GM12878 (cell line): ENCODE measurements around the gene FTSJ1. TPM values are rescaled to one million over a fixed set of nuclear protein-coding genes. Genes with fewer than 3 reads are reported as not detected.

ENCODE experiments used
- ATAC-seq: fragments of 200-7000 bp; cut with Tn5 transposase; 3 replicates; pipeline ENCODE4 v1.9.1; 2020; ENCODE audit warnings: mild to moderate bottlenecking, moderate library complexity
- BruUV-seq: library from RNA; stranded (reverse); fragments of 400-500 nt; replicated peaks from 2 replicates; lab custom pipeline; 2021; lab: Mats Ljungman, UMichigan
- CTCF ChIA-PET: fragments of 300-600 bp; sonication (Branson Sonifier 250); formaldehyde crosslinking; extraction: SDS; loops from one replicate; lab custom pipeline; 2021; ENCODE audit warnings: inconsistent platforms; lab: Yijun Ruan, JAX
- POLR2A ChIA-PET: fragments of 350-600 bp; formaldehyde crosslinking; extraction: SDS; loops from one replicate; lab custom pipeline; 2021; ENCODE audit warnings: inconsistent platforms; lab: Charles Lee
- RAD21 ChIA-PET: fragments of 300-600 bp; sonication (Branson Sonifier 250); formaldehyde crosslinking; loops from one replicate; lab custom pipeline; 2023; ENCODE audit warnings: antibody characterized with exemption; ENCODE audit not compliant: unreplicated experiment; lab: Charles Lee
- SMC1A ChIA-PET: fragments of 300-600 bp; sonication (Branson Sonifier 250); formaldehyde crosslinking; loops from one replicate; lab custom pipeline; 2023; ENCODE audit not compliant: unreplicated experiment, uncharacterized antibody; lab: Charles Lee
- DNase-seq: peaks from one replicate; pipeline ENCODE4 v3.0.0-alpha.2; 2011; ENCODE audit warnings: low read depth, low spot score
- FAIRE-seq: peaks from 3 replicates; lab custom pipeline; 2011; peaks lifted over from hg19 to GRCh38; lab: Jason Lieb, UNC
- H2AFZ ChIP-seq: 2 replicates; pipeline ENCODE4 v1.6.0; 2011; ENCODE audit warnings: low read depth, low read length, control low read depth; ENCODE audit not compliant: control insufficient read depth
- H3K27ac ChIP-seq: 2 replicates; pipeline ENCODE4 v1.5.1; 2011; ENCODE audit warnings: control low read depth; ENCODE audit not compliant: control insufficient read depth, insufficient read depth
- H3K27me3 ChIP-seq, 2 experiments: replicated peaks in 1 of 2; 2 replicates each; pipeline versions ENCODE4 v1.6.0 to v1.6.1; 2011; ENCODE audit warnings: low read length in 1 of 2; ENCODE audit not compliant: control insufficient read depth in 2 of 2, insufficient read depth in 2 of 2
- H3K36me3 ChIP-seq, 2 experiments: 2 replicates each; pipeline ENCODE4 v1.5.1; 2011; ENCODE audit warnings: low read length in 1 of 2; ENCODE audit not compliant: control insufficient read depth in 2 of 2, insufficient read depth in 2 of 2
- H3K4me1 ChIP-seq: 2 replicates; pipeline ENCODE4 v1.6.1; 2011; ENCODE audit warnings: mild to moderate bottlenecking, low read length, moderate library complexity, mixed read lengths; ENCODE audit not compliant: control insufficient read depth, insufficient read depth
- H3K4me2 ChIP-seq: 2 replicates; pipeline ENCODE4 v1.6.0; 2011; ENCODE audit warnings: control low read depth; ENCODE audit not compliant: control insufficient read depth, insufficient read depth
- H3K4me3 ChIP-seq: fragments of 200-600 bp; sonication (generic); 2 replicates; pipeline ENCODE4 v1.5.1; 2016
- H3K79me2 ChIP-seq: 2 replicates; pipeline ENCODE4 v1.6.0; 2011; ENCODE audit warnings: low read length; ENCODE audit not compliant: control insufficient read depth, insufficient read depth
- H3K9ac ChIP-seq: 2 replicates; pipeline ENCODE4 v1.8.0; 2011; ENCODE audit warnings: low read length, control low read depth, mixed read lengths; ENCODE audit not compliant: control insufficient read depth, insufficient read depth
- H3K9me3 ChIP-seq: replicated peaks from 3 replicates; pipeline ENCODE4 v1.5.1; 2011; ENCODE audit warnings: mild to moderate bottlenecking, low read length; ENCODE audit not compliant: control insufficient read depth, insufficient read depth
- H4K20me1 ChIP-seq: 2 replicates; pipeline ENCODE4 v1.6.0; 2011; ENCODE audit not compliant: control insufficient read depth, insufficient read depth
- CBFB ChIP-seq: IDR thresholded peaks from 2 replicates; pipeline ENCODE4 v1.6.1; 2016; ENCODE audit warnings: antibody characterized with exemption, low read depth
- SMC3 ChIP-seq: IDR thresholded peaks from 2 replicates; pipeline ENCODE4 v1.6.1; 2011; ENCODE audit warnings: low read length, improper control_type of control experiment, borderline replicate concordance
- WGBS: methylation state at CpG from one replicate; pipeline ENCODE4 v1.1.6; 2016; ENCODE audit warnings: low lambda C conversion rate; ENCODE audit not compliant: insufficient replicate concordance, insufficient coverage; ENCODE audit errors: missing lambda C conversion rate; 5-methylcytosine and 5-hydroxymethylcytosine counted together
- in situ Hi-C: fragments of 300-500 bp; cut with MboI; formaldehyde crosslinking; loops from 9 replicates; pipeline ENCODE4 v1.14.3; 2018; ENCODE audit warnings: mixed read lengths
- intact Hi-C: fragments of 100-400 bp; cut with micrococcal nuclease; formaldehyde crosslinking; loops from one replicate; pipeline ENCODE4 v1.14.2; 2022; ENCODE audit not compliant: unreplicated experiment
- polyA plus RNA-seq, 11 experiments: library from polyadenylated mRNA; depleted of rRNA in 4 of 11; unstranded in 6 of 11; stranded (reverse) in 5 of 11; fragments of >200 nt; fragmentation: Nextera tagmentation in 4 of 11; fragmentation: Illumina TruSeq in 1 of 11; extraction: Ambion mirVana in 4 of 11; extraction: Trizol in 1 of 11; gene quantifications; 1 replicate in 1 of 11; 2 replicates in 10 of 11; pipeline versions ENCODE4 v1.2.1 to v1.2.3, GENCODE V29; 2011 to 2016; ENCODE audit warnings: inconsistent platforms in 2 of 11, missing spikeins in 2 of 11, low read depth in 1 of 11
- total RNA-seq, 4 experiments: library from RNA; depleted of rRNA in 3 of 4; stranded (reverse); fragments of >200 nt in 3 of 4; fragmentation: Illumina TruSeq in 1 of 4; extraction: Trizol in 1 of 4; gene quantifications; 2 replicates each; pipeline versions ENCODE4 v1.2.1 to v1.2.3, GENCODE V29; 2013 to 2021
- TF ChIP-seq, protein P1 (sequence below): IDR thresholded peaks from 2 replicates; pipeline ENCODE4 v1.6.1; 2011; ENCODE audit warnings: borderline replicate concordance, low read depth, mild to moderate bottlenecking, moderate library complexity, low read length; ENCODE audit not compliant: insufficient read depth, poor library complexity, severe bottlenecking
- TF ChIP-seq, protein P2 (sequence below), 3 experiments: IDR thresholded peaks in 2 of 3; conservative IDR thresholded peaks in 1 of 3; 2 replicates each; pipeline ENCODE4 v1.5.1; 2011; ENCODE audit warnings: low read depth in 3 of 3, low read length in 3 of 3, mild to moderate bottlenecking in 3 of 3, control low read depth in 2 of 3, moderate library complexity in 2 of 3, inconsistent platforms in 1 of 3, mixed read lengths in 1 of 3; ENCODE audit not compliant: control insufficient read depth in 2 of 3, insufficient read depth in 1 of 3; ENCODE audit errors: extremely low read depth in 1 of 3

Gene FTSJ1
- total and polyA plus RNA-seq, 10 of the 15 experiments (the other 5 are each of a cell fraction or from before 2014, with no cell fraction given) = 8.8 to 87.8 (median 57.9) TPM

DNA sequence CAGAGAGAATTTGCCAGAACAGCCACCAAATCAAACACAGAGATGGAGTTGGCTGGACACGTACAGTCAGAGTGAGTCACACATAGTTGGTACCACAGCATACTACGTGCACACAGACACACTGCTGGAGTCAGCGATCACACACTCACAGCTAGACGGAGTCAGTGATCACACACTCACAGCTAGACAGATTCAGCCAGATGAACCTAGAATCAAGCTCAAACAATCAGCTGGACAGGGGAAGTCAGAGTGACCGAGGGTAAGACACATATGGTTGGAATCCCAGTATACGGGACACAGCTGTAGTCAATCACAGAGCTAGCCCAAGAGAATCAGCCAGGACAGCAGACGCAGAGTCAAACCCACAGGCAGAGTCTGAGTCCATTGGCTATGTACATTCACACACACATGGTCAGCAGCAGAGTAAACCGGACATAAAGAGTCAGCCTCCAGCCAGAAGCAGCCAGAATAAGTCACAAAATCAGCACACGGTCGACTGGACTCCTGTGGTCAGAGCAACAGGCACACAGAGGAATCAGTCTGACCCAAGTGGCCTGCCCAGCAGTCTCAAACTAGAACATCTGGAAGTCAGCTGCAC lies 10.6 kb upstream of the FTSJ1 start:
- TF ChIP-seq SMC3 = no peak
- TF ChIP-seq, protein P1, sequence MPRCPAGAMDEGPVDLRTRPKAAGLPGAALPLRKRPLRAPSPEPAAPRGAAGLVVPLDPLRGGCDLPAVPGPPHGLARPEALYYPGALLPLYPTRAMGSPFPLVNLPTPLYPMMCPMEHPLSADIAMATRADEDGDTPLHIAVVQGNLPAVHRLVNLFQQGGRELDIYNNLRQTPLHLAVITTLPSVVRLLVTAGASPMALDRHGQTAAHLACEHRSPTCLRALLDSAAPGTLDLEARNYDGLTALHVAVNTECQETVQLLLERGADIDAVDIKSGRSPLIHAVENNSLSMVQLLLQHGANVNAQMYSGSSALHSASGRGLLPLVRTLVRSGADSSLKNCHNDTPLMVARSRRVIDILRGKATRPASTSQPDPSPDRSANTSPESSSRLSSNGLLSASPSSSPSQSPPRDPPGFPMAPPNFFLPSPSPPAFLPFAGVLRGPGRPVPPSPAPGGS = peak; percentile 78
- TF ChIP-seq, all 136 proteins: peak for 1
- no peak for FAIRE-seq
- POLR2A ChIA-PET = interaction anchor here (0.5 kb wide), 1 partner anchor 689 kb away, joined by 4 read pairs; no protein-coding TSS in a partner anchor
- RAD21 ChIA-PET = no interaction called here
- in situ Hi-C loops (no loop called here), intact Hi-C loops (loop anchor here (10.0 kb wide), 1 partner anchor 381 kb away; no protein-coding TSS in a partner anchor)
- Histone ChIP-seq H3K27me3 (no peaks in the 10 kb centered on the region), H2AFZ (no peak overlapping the region), H4K20me1 (no peaks in the 10 kb centered on the region), H3K4me1 (peaks cover 6% of the 10 kb centered on the region), H3K79me2 (peaks cover 23% of the 10 kb centered on the region), H3K4me3 (no peak overlapping the region; the same call in 1 of the 2 replicates), H3K4me2 (no peak overlapping the region), H3K9me3 (no peaks in the 10 kb centered on the region), H3K9ac (no peak overlapping the region), H3K27ac (no peak overlapping the region), H3K36me3 (peaks cover 0 to 3% of the 10 kb centered on the region in 2 experiments; a peak in 2 of 4 replicates)
- SMC1A ChIA-PET = interaction anchor here (1.0 kb wide), 1 partner anchor 9 kb away, joined by 3 read pairs; no protein-coding TSS in a partner anchor
- DNase-seq = no peak
- ATAC-seq = no peak
- 64% methylated on average over 10 of the region's 10 CpGs for WGBS
- no TSS peak for BruUV-seq
- CTCF ChIA-PET = interaction anchor here (2.0 kb wide), 1 partner anchor 9 kb away, joined by 4 read pairs; no protein-coding TSS in a partner anchor

DNA sequence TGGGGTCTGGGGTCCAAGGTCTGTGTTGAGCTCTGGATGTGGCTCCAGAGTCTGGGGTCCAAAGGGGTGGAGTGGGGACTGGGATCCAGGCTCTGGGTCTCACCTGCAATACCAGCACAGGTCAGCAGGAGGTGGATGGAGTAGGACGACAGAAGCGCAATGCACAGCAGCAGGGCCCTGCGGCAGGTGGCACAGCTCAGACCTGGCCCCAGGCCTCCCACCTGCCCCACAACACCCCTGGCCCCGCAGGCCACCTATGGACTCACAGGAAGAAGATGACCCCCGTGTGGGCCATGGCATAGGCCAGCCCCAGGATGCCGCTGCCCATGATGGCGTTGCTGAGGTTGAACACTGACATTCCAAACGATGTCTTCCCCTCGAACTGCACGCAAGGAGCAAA lies 9.3 kb upstream of the FTSJ1 start:
- DNase-seq (no peak), ATAC-seq (peak; percentile 15; the same call in 1 of the 3 replicates), FAIRE-seq (no peak)
- RAD21 ChIA-PET = no interaction called here
- POLR2A ChIA-PET = interaction anchor here (0.9 to 1.6 kb wide), 2 partner anchors 83 to 217 kb away, joined by 3 to 4 read pairs; partner anchors contain the start of gene WAS
- Histone ChIP-seq H3K4me1 (peaks cover 6% of the 10 kb centered on the region), H3K9me3 (no peaks in the 10 kb centered on the region), H3K36me3 (peaks cover 0 to 3% of the 10 kb centered on the region in 2 experiments; a peak in 1 of 4 replicates), H3K4me2 (0 out of 2 replicates have a peak overlapping the region, but pooled peaks have one; percentile 17), H4K20me1 (no peaks in the 10 kb centered on the region), H3K27ac (no peak overlapping the region), H3K79me2 (peaks cover 23% of the 10 kb centered on the region), H2AFZ (no peak overlapping the region), H3K4me3 (peak overlapping the region; percentile 76; the same call in 1 of the 2 replicates), H3K27me3 (no peaks in the 10 kb centered on the region), H3K9ac (no peak overlapping the region)
- in situ Hi-C loops = no loop called here
- 71% methylated on average over 10 of the region's 10 CpGs for WGBS
- CTCF ChIA-PET = interaction anchor here (2.0 kb wide), 1 partner anchor 8 kb away, joined by 4 read pairs; no protein-coding TSS in a partner anchor
- SMC1A ChIA-PET = no interaction called here
- TF ChIP-seq CBFB = no peak
- TF ChIP-seq, protein P2, sequence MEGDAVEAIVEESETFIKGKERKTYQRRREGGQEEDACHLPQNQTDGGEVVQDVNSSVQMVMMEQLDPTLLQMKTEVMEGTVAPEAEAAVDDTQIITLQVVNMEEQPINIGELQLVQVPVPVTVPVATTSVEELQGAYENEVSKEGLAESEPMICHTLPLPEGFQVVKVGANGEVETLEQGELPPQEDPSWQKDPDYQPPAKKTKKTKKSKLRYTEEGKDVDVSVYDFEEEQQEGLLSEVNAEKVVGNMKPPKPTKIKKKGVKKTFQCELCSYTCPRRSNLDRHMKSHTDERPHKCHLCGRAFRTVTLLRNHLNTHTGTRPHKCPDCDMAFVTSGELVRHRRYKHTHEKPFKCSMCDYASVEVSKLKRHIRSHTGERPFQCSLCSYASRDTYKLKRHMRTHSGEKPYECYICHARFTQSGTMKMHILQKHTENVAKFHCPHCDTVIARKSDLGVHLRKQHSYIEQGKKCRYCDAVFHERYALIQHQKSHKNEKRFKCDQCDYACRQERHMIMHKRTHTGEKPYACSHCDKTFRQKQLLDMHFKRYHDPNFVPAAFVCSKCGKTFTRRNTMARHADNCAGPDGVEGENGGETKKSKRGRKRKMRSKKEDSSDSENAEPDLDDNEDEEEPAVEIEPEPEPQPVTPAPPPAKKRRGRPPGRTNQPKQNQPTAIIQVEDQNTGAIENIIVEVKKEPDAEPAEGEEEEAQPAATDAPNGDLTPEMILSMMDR (IDR thresholded peaks at IDR 0.05 in 2 of 3, conservative IDR thresholded peaks at IDR 0.05 in 1 of 3; ENCODE audit: control insufficient read depth in 2 of 3, extremely low read depth in 1 of 3, insufficient read depth in 1 of 3, low read depth in 3 of 3, low read length in 3 of 3) = peak in 2 of 3 experiments; percentile 31 to 48; a peak in 2 of 6 replicates
- intact Hi-C loops = loop anchor here (10.0 kb wide), 1 partner anchor 382 kb away; no protein-coding TSS in a partner anchor
- BruUV-seq = no TSS peak
